ENCODE results near the gene ZNF225.
"Not testable (repeated sequence)": the region's sequence is repeated elsewhere in the genome, so short reads cannot be mapped to it uniquely, and the experiment has no call there.

The ZNF225 gene

DNA sequence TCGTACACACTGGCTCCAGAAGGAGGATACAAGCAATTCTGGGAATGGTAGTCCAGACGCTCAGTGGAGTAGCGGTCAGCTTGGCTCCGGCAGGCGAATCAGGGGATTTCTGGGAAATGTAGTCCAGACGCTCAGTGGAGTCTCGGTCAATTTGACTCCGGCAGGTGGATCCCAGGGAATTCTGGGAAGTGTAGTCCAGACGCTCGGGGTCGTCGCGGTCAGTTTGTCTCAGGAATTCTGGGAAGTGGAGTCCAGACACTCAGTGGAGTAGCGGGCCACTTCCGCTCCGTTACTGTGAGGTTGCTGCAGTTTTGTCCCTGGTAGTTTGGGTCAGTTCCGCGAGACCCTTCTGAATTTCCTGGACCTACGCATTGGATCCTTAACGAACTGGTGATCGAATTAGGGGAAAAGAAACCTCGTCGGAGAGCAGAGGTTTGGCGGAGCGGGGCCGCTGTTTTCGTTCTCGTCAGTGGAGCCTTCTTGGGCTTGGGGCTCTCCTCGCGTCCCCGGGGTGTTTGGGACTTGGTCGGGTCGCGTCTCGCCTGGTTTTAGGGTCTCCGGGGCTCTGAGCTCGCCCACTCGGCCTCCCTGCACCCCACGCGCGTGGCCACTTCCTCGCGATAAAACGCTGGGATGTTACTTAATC lies at the start of gene ZNF225:
TSS of gene ZNF225 (plus strand) at position 262 of the 646 bp plus-strand sequence. CDS start 2,429 bp downstream, outside the sequence.
- peak; percentile 93 for FAIRE-seq
- DNase-seq (ENCODE audit: low spot score) = peak; percentile 93

DNA sequence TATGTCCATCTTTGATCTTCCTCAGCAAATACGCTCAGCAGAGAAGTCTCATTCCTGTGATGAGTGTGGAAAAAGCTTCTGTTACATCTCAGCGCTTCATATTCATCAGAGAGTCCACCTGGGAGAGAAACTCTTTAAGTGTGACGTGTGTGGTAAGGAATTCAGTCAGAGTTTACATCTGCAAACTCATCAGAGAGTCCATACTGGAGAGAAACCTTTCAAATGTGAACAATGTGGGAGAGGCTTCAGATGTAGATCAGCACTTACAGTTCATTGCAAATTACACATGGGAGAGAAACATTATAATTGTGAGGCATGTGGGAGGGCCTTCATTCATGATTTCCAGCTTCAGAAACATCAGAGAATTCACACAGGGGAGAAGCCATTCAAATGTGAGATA lies 46.9 kb upstream of the ZNF225 start:
- FAIRE-seq (no peak), DNase-seq (ENCODE audit: low spot score) (no peak)

DNA sequence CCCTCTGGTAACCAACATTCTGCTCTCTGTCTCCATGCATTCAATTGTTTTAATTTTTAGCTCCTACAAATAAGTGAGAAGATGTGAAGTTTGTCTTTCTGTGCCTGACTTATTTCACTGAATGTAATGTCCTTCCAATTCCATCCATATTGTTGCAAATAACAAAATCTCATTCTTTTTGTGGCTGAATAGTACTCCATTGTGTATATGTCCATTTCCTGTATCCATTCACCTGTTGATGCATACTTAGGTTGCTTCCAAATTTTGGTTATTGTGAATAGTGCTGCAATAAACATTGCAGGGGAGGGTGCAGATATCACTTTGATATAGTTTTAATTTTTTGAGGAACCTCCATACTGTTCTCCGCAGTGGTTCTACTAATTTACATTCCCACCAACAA lies 43.8 kb upstream of the ZNF225 start:
- FAIRE-seq (no peak), DNase-seq (ENCODE audit: low spot score) (no peak)

DNA sequence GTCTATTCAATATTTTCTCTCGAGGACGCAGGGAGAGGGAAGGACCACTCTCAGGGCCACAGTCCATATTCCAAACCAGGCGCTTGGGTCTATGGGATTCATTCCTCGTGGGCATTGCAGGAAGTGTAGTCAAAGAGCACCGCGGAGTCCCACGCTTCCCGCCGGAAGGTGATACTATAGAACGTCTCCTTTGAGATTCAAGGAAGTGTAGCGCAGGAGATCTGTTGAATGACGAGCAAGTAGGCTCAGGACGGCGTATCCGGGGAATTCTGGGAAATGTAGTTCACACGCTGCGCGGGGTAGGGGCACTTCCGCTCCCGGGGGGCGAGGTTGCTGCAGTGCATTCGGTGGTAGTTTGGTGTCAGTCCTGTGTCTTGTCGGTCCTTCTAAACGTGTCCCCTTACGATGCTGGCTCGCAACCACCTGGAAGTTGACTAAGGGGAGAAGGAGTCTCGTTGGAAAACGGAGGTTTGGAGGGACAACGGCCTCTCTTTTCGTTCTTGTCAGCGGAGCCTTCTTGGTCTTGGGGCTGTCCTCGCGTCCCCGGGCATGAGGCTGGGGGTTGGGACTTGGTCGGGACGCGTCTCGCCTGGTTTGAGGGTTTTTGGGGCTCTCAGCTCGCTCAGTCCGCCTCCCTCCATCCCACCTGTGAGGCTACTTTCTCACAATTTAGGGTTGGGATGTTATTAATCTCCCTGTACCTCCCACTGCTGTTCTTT lies 41.2 kb upstream of the ZNF225 start, which contains the start of gene ZNF284:
TSS of gene ZNF284 (plus strand) at position 336 of the 719 bp plus-strand sequence. CDS start 4,231 bp downstream, outside the sequence.
- no peak for FAIRE-seq
- DNase-seq (ENCODE audit: low spot score) = peak; percentile 59

DNA sequence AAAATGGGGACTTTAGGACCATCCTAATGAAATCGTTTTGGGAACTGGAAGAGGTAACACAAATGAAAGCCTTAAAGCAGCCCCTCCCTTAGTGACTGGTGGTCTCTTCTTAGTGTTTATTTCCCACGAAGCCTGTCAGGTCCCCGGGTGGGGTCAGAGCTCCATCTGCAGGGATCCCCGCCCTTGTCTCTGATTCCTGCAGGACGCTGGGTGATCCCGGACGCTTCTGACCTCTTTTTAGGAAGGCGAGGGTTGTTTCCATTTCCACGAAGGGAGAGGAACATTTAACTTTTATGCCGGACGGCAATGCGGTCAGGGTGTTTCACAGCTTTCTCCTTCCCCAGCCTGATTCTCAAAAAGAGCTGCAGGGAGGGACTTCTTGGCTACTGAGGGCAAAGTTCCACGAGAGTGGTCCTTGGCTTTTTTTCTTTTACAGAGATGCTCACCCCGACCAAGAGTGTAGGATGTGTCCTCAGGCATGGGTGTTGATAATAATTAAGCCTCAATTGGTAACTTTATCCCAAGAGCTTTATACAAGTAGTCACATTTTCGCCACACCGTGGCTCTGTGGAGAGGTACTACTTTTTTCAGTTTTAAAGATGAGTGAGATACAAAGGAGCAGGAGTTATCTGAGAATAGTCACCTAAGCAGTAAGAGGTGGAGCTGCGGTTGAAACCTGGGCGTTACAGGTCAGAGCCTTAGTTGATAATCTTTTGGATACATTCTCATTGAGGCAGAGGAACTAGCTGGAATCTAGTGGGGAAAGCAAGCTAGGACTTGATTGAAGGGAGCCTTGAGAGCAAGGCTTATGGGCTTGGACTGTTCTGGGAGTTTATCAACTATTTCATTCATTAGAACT lies 40.4 kb upstream of the ZNF225 start:
- DNase-seq (ENCODE audit: low spot score) = no peak
- FAIRE-seq = no peak

DNA sequence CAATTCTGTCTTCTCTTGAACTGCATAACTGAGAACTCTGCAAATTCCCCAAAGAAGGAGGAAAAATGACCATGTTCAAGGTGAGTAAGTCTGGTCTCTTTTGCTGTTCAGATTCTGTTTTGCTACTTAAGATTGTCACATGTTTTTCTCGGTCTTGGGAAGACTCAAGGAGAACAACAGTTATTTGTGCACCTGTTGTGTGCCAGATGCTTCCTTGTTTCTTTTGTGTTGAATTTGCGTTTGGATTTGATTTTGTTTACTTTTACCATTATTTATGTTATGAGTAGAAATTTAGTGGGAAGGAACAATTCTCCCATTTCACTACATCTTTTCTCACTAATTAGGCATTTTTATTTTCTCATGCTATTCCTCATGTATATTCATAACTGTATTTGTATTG lies 36.9 kb upstream of the ZNF225 start:
- no peak for FAIRE-seq
- DNase-seq (ENCODE audit: low spot score) = no peak

DNA sequence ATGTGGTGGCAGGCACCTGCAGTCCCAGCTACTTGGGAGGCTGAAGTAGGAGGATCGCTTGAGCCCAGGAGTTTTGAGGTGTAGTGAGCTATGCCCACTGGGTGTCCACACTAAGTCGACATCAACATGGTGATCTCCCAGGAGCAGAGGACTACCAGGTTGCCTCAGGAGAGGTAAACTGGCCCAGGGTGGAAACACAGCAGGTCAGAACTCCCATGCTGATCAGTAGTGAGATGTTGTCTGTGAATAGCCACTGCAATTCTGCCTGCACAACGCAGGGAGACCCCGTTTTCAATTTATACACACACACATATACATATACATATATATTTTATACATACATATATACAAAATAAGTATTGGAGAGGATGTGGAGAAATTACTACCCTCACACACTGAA lies 21.1 kb upstream of the ZNF225 start:
- FAIRE-seq (no peak), DNase-seq (ENCODE audit: low spot score) (no peak)

DNA sequence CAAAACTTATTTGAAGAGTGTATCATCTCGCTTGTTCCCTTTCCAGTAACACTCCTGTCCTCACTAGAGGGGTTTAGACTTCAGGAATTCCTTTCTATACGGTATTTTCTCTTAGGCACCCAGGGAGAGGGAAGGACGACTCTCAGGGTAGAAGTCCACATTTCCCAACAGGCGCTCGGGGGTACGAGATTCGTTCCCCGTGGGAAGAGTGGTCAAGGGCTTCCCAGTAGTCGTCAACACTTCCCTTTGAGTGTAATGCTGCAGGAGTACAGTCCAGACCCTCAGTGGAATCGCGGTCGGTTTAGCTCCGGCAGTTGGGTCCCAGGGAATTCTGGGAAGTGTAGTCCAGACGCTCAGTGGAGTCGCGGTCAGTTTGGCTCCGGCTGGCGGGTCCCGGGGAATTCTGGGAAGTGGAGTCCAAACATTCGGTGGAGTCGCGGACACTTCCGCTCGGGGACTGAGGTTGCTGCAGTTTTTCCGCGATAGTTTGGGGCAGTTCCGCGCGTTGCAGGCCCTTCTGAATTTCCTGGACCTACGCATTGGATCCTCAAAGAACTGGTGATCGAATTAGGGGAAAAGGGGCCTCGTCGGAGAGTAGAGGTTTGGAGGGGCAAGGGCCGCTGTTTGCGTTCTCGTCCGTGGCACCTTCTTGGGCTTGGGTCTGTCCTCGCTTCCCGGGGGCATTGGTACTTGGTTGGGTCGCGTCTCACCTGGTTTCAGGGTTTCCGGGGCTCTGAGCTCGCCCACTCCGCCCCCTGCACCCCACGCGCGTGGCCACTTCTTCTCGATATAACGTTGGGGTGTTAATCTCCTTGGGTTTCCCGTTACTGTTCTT lies 19.1 kb upstream of the ZNF225 start, which contains the start of gene ZNF224:
TSS of gene ZNF224 (plus strand) at position 431 of the 835 bp plus-strand sequence. CDS start 3,513 bp downstream, outside the sequence.
- DNase-seq (ENCODE audit: low spot score) (peak; percentile 79), FAIRE-seq (peak; percentile 87)

DNA sequence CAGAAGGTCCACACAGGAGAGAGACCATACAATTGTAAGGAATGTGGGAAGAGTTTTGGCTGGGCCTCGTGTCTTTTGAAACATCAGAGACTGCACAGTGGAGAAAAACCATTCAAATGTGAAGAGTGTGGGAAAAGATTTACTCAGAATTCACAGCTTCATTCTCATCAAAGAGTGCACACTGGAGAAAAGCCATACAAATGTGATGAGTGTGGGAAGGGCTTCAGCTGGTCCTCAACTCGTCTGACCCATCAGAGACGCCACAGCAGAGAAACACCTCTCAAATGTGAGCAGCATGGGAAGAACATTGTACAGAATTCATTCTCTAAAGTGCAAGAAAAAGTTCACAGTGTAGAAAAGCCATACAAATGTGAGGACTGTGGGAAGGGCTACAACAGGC lies 5.4 kb upstream of the ZNF225 start:
- DNase-seq (ENCODE audit: low spot score) (no peak), FAIRE-seq (no peak)

DNA sequence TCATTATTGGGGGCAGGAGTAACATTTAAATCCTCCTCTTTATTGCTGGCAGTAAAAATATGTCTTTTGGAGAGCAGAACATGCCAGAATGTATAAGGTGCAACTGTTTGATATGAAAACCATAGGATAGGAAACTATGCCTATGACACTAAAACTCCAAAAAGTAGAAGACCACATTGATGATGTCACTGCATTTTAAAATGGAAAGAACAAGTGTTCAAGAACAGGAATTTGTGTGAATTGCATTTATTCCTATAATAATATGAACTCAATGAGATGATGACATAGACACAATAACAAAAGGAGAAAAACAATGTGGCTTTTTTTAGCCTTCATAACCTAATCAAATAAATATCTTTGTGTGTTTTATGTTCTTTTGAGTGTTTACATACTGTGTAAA lies 3.7 kb upstream of the ZNF225 start:
- DNase-seq (ENCODE audit: low spot score) = no peak
- no peak for FAIRE-seq

DNA sequence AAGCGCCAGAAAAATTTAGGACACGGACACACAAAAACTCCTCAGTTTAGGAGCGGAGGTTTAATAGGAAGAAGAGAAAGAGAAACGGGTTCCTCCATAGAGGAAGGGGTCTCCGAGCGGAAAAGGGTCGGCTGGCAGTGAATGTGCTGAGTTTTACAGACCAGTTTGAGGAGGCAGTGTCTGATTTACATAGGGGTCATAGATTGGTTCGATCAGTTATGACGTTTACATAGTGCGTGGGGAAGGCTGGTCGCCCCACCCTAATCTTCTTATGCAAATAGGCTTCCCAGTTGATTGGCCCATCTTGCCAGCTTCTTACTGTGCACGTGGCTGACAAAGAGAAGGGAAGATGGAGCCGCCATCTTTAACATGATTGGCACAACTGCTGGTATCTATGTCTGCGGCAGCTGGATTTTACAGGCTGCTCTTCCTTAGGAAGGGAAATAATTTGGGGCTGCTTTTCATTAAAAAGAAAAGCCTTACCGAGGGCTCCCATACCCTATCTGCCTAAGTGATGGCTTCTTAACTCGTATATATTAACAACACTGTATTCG lies 1.2 kb upstream of the ZNF225 start:
- no peak for FAIRE-seq
- no peak for DNase-seq (ENCODE audit: low spot score)

DNA sequence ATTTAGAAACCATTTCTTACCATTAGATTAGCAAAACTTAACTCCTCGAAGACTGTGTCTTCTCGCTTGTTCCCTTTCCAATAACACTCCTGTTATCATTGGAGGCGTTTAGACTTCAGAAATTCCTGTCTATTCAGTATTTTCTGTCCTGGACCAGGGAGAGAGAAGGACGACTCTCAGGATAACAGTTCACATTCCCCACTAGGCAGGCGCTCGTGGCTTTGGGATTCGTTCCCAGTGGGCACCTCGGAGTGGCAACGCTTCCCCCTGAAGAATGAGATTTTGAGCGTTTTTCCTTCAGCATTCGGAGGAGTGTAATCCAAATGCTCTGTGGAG lies 429 bp upstream of the ZNF225 start:
- no peak for FAIRE-seq
- peak; percentile 4 for DNase-seq (ENCODE audit: low spot score)

DNA sequence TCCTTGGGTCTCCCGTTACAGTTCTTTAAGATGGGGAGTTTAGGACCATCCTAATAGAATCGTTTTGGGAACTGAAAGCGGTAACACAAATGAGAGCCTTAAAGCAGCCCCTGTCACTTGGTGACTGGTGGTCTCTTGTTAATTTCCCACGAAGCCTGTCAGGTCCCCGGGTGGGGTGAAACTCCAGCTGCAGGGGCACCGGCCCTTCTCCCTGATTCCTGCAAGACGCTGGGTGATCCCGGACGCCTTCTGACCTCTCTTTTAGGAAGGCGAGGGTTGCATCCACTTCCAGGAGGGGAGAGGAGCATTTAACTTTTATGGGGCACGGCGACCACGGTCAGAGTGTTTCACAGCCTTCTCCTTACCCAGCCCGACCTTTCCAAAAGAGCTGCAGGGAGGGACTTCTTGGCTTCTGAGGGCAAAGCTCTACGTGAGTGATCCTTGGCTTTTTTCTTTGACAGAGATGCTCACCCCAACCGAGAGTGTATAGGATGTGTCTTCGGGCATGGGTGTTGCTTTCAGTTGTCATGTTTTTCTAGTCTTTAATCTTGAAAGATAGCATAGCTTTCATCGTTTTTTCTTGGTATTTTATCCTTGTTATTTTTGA lies 688 bp downstream of the ZNF225 start:
- DNase-seq (ENCODE audit: low spot score) (no peak), FAIRE-seq (no peak)

DNA sequence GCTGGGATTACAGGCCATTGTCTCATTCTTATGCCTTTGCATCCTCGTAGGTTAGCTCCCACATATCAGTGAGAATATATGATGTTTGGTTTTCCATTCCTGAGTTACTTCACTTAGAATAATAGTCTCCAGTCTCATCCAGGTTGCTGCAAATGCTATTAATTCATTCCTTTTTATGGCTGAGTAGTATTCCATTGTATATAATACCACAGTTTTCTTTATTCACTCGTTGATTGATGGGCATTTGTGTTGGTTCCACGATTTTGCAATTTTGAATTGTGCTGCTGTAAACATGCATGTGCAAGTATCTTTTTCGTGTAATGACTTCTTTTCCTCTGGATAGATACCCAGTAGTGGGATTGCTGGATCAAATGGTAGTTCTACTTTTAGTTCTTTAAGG lies 8.0 kb downstream of the ZNF225 start:
- not testable (repeated sequence) for DNase-seq (ENCODE audit: low spot score)

DNA sequence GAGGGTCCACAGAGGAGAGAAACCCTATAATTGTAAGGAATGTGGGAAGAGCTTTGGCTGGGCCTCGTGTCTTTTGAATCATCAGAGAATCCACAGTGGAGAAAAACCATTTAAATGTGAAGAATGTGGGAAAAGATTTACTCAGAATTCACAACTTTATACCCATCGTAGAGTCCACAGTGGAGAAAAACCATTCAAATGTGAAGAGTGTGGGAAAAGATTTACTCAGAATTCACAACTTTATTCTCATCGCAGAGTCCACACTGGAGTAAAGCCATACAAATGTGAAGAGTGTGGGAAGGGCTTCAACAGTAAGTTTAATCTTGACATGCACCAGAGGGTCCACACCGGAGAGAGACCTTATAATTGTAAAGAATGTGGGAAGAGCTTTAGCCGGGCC lies 18.8 kb downstream of the ZNF225 start:
- FAIRE-seq = no peak

More for the DNA sequence above, 8.0 kb downstream of the ZNF225 start:
- not testable (repeated sequence) for FAIRE-seq

DNA sequence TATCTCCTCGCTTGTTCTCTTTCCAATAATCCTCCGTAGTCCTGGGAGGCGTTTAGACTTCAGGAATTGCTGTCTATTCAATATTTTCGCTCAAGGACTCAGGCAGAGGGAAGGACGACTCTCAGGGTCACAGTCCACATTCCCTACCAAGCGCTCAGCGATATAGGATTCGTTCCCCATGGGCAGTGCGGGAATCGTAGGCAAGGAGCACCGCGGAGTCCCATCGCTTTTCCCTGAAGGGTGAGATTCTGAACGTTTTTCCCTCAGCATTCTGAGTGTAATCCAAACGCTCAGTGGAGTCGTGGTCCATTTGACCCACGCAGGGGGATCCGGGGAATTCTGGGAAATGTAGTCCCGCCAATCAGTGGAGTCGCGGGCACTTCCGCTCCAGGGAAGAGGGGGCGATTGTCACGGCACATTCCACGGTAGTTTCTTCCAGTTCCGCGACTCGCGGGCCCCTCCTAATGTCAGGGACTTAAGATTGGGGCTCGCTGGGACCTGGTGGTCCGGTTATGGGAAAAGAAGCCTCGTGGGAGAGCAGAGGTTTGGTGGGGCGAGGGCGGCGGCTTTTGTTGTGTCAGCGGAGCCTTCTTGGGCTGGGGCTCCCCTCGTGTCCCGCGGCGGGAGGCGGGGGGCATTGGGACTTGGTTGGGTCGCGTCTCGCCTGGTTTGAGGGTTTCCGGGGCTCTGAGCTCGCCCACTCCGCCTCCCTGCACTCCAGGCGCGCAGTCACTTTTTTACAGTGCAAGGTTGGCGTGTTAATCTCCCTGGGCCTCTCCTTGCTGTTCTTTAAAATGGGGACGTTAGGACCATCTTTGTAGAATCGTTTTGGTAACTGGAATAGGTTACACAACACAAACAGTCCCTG lies 28.2 kb downstream of the ZNF225 start, which contains the start of gene ZNF234:
TSS of gene ZNF234 (plus strand) at position 364 of the 868 bp plus-strand sequence. CDS start 3,079 bp downstream, outside the sequence.
- no peak for FAIRE-seq
- no peak for DNase-seq (ENCODE audit: low spot score)

More for the DNA sequence above, 18.8 kb downstream of the ZNF225 start:
- no peak for DNase-seq (ENCODE audit: low spot score)

DNA sequence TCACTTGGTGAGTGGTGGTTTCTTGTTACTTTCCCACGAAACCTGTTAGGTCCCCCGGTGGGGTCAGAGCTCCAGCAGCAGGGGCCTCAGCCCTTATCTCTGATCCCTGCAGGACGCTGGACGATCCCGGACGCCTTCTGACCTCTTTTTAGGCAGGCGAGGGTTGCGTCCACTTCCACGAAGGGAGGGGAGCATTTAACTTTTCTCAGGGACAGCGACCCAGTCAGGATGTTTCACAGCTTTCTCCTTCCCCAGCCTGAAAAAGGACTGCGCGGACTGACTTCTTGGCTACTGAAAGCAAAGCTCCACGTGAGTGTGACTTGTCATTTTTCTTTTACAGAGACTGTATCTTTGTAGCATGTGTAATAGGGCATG lies 28.8 kb downstream of the ZNF225 start:
- FAIRE-seq (no peak), DNase-seq (ENCODE audit: low spot score) (no peak)

DNA sequence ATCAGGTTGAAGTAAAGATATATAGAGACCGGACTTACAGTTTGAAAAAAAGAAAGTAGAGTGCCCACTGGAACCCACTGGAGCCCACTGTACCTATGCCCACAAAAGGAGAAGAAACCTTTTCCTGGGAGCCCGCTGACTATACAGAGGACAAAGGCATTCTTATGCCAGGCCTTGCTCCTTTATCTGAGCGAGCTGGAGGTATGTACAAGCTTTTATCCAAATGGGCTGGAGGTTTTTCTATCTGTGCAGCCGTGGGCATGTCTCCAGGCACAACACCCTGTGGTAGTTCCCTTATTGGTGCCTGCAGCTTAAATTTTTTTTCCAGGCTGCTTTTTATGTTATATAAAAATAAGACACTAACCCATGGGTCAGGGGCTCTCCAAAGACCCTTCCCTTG lies 36.6 kb downstream of the ZNF225 start:
- no peak for DNase-seq (ENCODE audit: low spot score)

DNA sequence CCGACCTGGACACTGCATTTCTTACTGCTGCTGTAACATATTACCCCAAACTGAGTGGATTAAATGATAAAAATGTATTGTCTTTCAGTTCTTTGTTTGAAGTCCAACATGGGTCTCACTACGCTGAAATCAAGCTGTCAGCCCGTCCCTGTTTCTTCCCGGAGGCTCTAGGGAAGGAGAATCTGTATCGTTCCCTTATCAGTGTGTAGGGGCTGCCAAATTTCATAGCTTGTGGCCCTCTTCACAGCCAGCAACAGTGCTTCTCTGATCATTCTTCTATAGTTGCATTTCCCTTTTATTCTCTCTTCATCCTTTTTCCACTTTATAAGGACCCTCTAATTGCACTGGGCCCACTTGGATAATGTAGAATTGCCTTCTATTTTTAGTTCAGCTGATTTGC lies 38.3 kb downstream of the ZNF225 start:
- FAIRE-seq (no peak), DNase-seq (ENCODE audit: low spot score) (no peak)

More for the DNA sequence above, 36.6 kb downstream of the ZNF225 start:
- no peak for FAIRE-seq
